NCI-H1436 (cell line): ENCODE measurements around the gene PJA1.

Experiments used
- DNase-seq: peaks from one replicate; lab custom pipeline; 2025; lab: John Stamatoyannopoulos, UW

Gene PJA1

GRCh38 chrX:69165087-69165651, at the start of gene PJA1:
Gene PJA1 (minus strand): TSS chrX:69165453. CDS start chrX:69163073, 2,380 bp downstream.
- peak; percentile 68 for DNase-seq

- no peak for DNase-seq
Observed at GRCh38 chrX:69214463-69214862, 49.2 kb upstream of the PJA1 start.

GRCh38 chrX:69211701-69212100, 46.4 kb upstream of the PJA1 start:
- DNase-seq, result no peak

- DNase-seq, result no peak
Observed at GRCh38 chrX:69210581-69210980, 45.3 kb upstream of the PJA1 start.

GRCh38 chrX:69207216-69207615, 42.0 kb upstream of the PJA1 start:
- DNase-seq, result no peak

GRCh38 chrX:69203638-69204037, 38.4 kb upstream of the PJA1 start:
- DNase-seq, result no peak

- DNase-seq, result no peak
Observed at GRCh38 chrX:69197690-69198089, 32.4 kb upstream of the PJA1 start.

- DNase-seq, result no peak
Observed at GRCh38 chrX:69196666-69197065, 31.4 kb upstream of the PJA1 start.

GRCh38 chrX:69195810-69196209, 30.6 kb upstream of the PJA1 start:
- no peak for DNase-seq

- no peak for DNase-seq
Observed at GRCh38 chrX:69195192-69195591, 29.9 kb upstream of the PJA1 start.

- DNase-seq, result no peak
Observed at GRCh38 chrX:69192603-69193002, 27.4 kb upstream of the PJA1 start.

- no peak for DNase-seq
Observed at GRCh38 chrX:69189576-69190371, 24.5 kb upstream of the PJA1 start.

- no peak for DNase-seq
Observed at GRCh38 chrX:69186651-69187050, 21.4 kb upstream of the PJA1 start.

- no peak for DNase-seq
Observed at GRCh38 chrX:69185886-69186285, 20.6 kb upstream of the PJA1 start.

- DNase-seq, result no peak
Observed at GRCh38 chrX:69185141-69185540, 19.9 kb upstream of the PJA1 start.

- no peak for DNase-seq
Observed at GRCh38 chrX:69182818-69183380, 17.6 kb upstream of the PJA1 start.

GRCh38 chrX:69179380-69179911, 14.2 kb upstream of the PJA1 start:
- peak; percentile 95 for DNase-seq

GRCh38 chrX:69178592-69178991, 13.3 kb upstream of the PJA1 start:
- no peak for DNase-seq

- no peak for DNase-seq
Observed at GRCh38 chrX:69177511-69178162, 12.4 kb upstream of the PJA1 start.

- no peak for DNase-seq
Observed at GRCh38 chrX:69176053-69176452, 10.8 kb upstream of the PJA1 start.

GRCh38 chrX:69173906-69174305, 8.7 kb upstream of the PJA1 start:
- no peak for DNase-seq

GRCh38 chrX:69172937-69173336, 7.7 kb upstream of the PJA1 start:
- no peak for DNase-seq

GRCh38 chrX:69170319-69170718, 5.1 kb upstream of the PJA1 start:
- DNase-seq, result no peak
